ENCODE results near the gene CDON.

GRCh38 chr11:125939081-125939521, 123.6 kb downstream of the CDON start:
- TF ChIP-seq POLR2AphosphoS5 (IDR thresholded peaks at IDR 0.05; ENCODE audit: insufficient read depth, low read depth, low read length) (no peak), CTCF (IDR thresholded peaks at IDR 0.05; ENCODE audit: extremely low read depth in 1 of 2, insufficient read depth in 1 of 2, low read depth in 1 of 2, low read length in 2 of 2) (no peak)
